Heart left ventricle (tissue), 16 donors: ENCODE measurements around the gene C13orf46. TPM values are rescaled to one million over a fixed set of nuclear protein-coding genes. Genes with fewer than 3 reads are reported as not detected.

ENCODE experiments used
- ATAC-seq, 4 donors: fragments of 200-7000 bp; cut with Tn5 transposase; one replicate each; pipeline ENCODE4 v1.9.1; 2020 to 2022; ENCODE audit warnings: moderate library complexity in 4 of 4, mild to moderate bottlenecking in 3 of 4, moderate number of reproducible peaks in 1 of 4
- DNase-seq, 5 donors: peaks; one replicate each; pipeline ENCODE4 v3.0.0-alpha.2; 2020
- H3K27ac ChIP-seq, 12 donors: fragments of 200-600 bp; sonication (generic) in 4 of 12; one replicate each; pipeline versions ENCODE4 v1.5.0 to v1.8.0; 2016 to 2022; ENCODE audit warnings: mild to moderate bottlenecking in 2 of 12
- H3K27me3 ChIP-seq, 9 donors: fragments of 200-600 bp; sonication (generic) in 2 of 9; one replicate each; pipeline versions ENCODE4 v1.5.1 to v1.8.0; 2016 to 2022; ENCODE audit warnings: mild to moderate bottlenecking in 3 of 9
- H3K36me3 ChIP-seq, 9 donors: fragments of 200-600 bp; sonication (generic) in 2 of 9; one replicate each; pipeline versions ENCODE4 v1.5.0 to v1.8.0; 2018 to 2022; ENCODE audit warnings: mild to moderate bottlenecking in 2 of 9
- H3K4me1 ChIP-seq, 12 donors: fragments of 200-600 bp; sonication (generic) in 4 of 12; one replicate each; pipeline versions ENCODE4 v1.5.0 to v1.8.0; 2016 to 2022; ENCODE audit warnings: mild to moderate bottlenecking in 3 of 12
- H3K4me3 ChIP-seq, 12 donors: fragments of 200-600 bp; sonication (generic) in 4 of 12; one replicate each; pipeline versions ENCODE4 v1.5.0 to v1.8.0; 2017 to 2022; ENCODE audit warnings: mild to moderate bottlenecking in 9 of 12, moderate library complexity in 4 of 12
- H3K9me3 ChIP-seq, 12 donors: fragments of 200-600 bp; sonication (generic) in 4 of 12; one replicate each; pipeline versions ENCODE4 v1.5.0 to v1.8.0; 2016 to 2022; ENCODE audit warnings: mild to moderate bottlenecking in 1 of 12
- CTCF ChIP-seq, 12 donors: fragments of 200-600 bp; sonication (generic) in 4 of 12; IDR thresholded peaks; one replicate each; pipeline versions ENCODE4 v1.5.0 to v1.8.0; 2018 to 2022; ENCODE audit warnings: antibody characterized with exemption in 12 of 12, mild to moderate bottlenecking in 5 of 12
- POLR2A ChIP-seq, 2 donors: fragments of 450-650 bp; IDR thresholded peaks; one replicate each; pipeline ENCODE4 v1.6.1; 2017; ENCODE audit warnings: antibody characterized with exemption in 2 of 2, mild to moderate bottlenecking in 2 of 2, moderate library complexity in 2 of 2
- WGBS, 4 donors: extraction: QIAGEN DNeasy Blood & Tissue Kit in 2 of 4; methylation state at CpG; one replicate each; pipeline versions ENCODE4 v1.1.5 to v1.1.7; 2013 to 2018; 5-methylcytosine and 5-hydroxymethylcytosine counted together
- intact Hi-C, 10 donors: fragments of 100-400 bp; cut with DNase I; formaldehyde crosslinking; loops; one replicate each; pipeline versions ENCODE4 v1.11.1 to v1.14.2; 2022
- polyA plus RNA-seq, 2 donors: library from polyadenylated mRNA; stranded (reverse); fragments of 200-250 nt; gene quantifications; one replicate each; pipeline ENCODE4 v1.2.3, GENCODE V29; 2013
- total RNA-seq, 9 donors: library from RNA; depleted of rRNA in 2 of 9; stranded (reverse); fragments of >200 nt in 2 of 9; fragmentation: NEBNext Ultra II Directional in 3 of 9; extraction: Animal tissue kit (Norgen Biotek cat#: 25700) in 3 of 9; gene quantifications; one replicate each; pipeline versions ENCODE4 v1.1.0 to v1.2.4, GENCODE V29; 2016 to 2023
- donor health status: ischemic (EF 13 %, LVEDD 7.1; RV severe dilation, severe dysfunction).
- donor health status: healthy with polysubstance abuse.
- donor health status: DM: no; HTN: yes; CAD: no.
- donor health status: DM: no; HTN: no; CAD: no.
- donor health status: ischemic (EF 25% LVEDD 6.9; RV normal size, moderate dysfunction).
- donor health status: ischemic (EF 25% LVEDD 5.7; RV mildly dilated, moderate dysfunction).
- donor health status: healthy.
- donor health status: DM: yes; HTN: yes; CAD: no.
- donor health status: ischemic (EF 35%, LVEDD 5.7; RV mildly dilated, moderate dysfunction).
- donor health status: nonischemic (EF 11% LVEDD 7.7; RV severe dilation, severe dysfunction).
- donor health status: DM: yes; HTN: yes; CAD: no.
- donor health status: PGD.
- donor health status: ischemic (EF 29% LVEDD 5.4; RV normal size, mild dysfunction).
- donor health status: nonischemic (EF 23%, LVEDD 6.1; RV moderate dilation, normal function).

C13orf46 gene
- total and polyA plus RNA-seq, 11 donors, result 0.07 to 3.1 (median 0.28) TPM; not detected in 1

DNA sequence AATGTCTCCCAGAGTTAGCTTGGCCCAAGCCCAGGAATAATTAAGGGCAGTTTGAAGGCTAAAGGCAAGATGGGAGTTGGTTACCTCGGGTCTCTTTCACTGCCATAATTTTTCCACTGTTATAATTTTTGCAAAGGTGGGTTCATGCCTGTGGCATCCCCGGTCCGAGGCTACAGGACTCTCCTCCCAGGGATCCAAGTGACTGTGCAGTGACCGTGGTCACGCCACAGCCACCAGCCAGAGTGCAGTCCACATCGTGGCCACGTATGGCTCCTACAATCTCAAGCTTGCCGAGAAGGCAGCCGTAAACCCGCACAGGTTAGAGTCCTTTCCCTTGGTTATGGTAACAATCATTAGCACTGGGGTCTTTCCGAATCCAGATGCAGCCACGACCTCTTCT, 36.8 kb downstream of the C13orf46 start:
- Histone ChIP-seq H3K4me1 (peaks cover 0 to 39% (median 13%) of the 10 kb centered on the region in 12 donors), H3K27ac (no peak overlapping the region), H3K9me3 (no peaks in the 10 kb centered on the region), H3K36me3 (no peaks in the 10 kb centered on the region), H3K4me3 (no peak overlapping the region), H3K27me3 (no peaks in the 10 kb centered on the region)
- DNase-seq (peak in 2 of 5 donors; percentile 17 to 22), ATAC-seq (no peak)
- WGBS, 4 donors, result 78 to 90% (median 87%) methylated on average over 10 to 12 of the region's 12 CpGs
- no peak for TF ChIP-seq POLR2A (IDR thresholded peaks at IDR 0.05)
- no peak for TF ChIP-seq CTCF (IDR thresholded peaks at IDR 0.05)
- intact Hi-C loops, result no loop called here

- peak in 1 of 4 donors; percentile 15 for ATAC-seq
- Histone ChIP-seq H3K27ac (peak overlapping the region in 3 of 12 donors; percentile 39 to 69 (median 59)), H3K4me1 (peaks cover 0 to 39% (median 13%) of the 10 kb centered on the region in 12 donors)
These were observed 37.5 kb downstream of the C13orf46 start for GRCh38 chr13:113936166-113936965.

DNA sequence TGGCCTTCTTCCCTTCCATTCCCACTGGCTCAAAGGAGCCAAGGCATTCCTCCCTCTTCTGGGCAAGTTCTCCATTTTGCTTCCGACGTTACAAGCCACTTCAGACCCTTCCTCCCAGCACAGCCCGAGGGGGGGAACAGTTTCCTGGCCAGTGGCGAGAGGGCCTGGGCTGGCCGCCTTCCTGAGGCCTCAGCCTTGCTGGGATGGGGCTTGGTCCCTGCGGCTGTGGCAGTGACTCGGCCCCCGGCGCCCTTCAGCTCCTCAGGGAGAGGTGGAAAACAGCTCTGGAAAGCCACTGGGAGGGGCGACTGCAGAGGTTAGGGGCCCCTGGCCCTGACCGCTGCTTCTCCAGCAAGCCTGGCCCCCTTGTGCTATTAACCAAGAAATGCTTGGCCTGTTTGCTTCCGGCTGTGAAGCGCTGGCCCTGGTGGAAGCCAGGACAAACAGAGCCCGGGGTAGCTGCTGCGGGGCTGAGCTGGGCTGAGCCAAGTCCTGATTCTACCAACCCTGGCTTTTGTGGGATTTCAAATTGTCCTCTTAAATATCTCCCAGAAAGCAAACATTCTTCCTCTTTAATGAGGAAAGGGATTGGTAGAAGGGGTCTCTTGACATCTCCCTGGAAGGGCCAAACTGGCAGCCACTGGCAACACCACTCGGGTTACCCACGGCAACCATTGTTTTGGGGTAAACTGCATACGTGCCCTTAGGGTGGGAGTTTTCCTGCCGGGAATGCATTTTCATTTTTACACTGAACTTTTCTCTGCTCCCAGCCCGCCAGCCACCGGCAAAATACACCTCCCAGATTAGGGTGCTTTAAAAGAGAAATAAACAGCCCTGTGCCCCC, 38.7 kb downstream of the C13orf46 start:
- Histone ChIP-seq H3K9me3 (no peaks in the 10 kb centered on the region), H3K27ac (peak overlapping the region in 4 of 12 donors; percentile 39 to 69 (median 54)), H3K27me3 (no peaks in the 10 kb centered on the region), H3K36me3 (no peaks in the 10 kb centered on the region), H3K4me1 (peaks cover 0 to 40% (median 13%) of the 10 kb centered on the region in 12 donors), H3K4me3 (no peak overlapping the region)
- ATAC-seq (no peak), DNase-seq (peak in 2 of 5 donors; percentile 28 to 62)
- intact Hi-C loops, result no loop called here
- no peak for TF ChIP-seq CTCF (IDR thresholded peaks at IDR 0.05)
- 57 to 65% (median 59%) methylated on average over 21 of the region's 21 CpGs for WGBS, 4 donors

More at GRCh38 chr13:113936166-113936965, 37.5 kb downstream of the C13orf46 start:
- H3K36me3 ChIP-seq, result no peaks in the 10 kb centered on the region
- intact Hi-C loops, result no loop called here
- WGBS, 4 donors, result 70 to 78% (median 74%) methylated on average over 24 to 25 of the region's 25 CpGs
- no peak overlapping the region for H3K4me3 ChIP-seq
- H3K27me3 ChIP-seq, result no peaks in the 10 kb centered on the region
- no peak for TF ChIP-seq POLR2A (IDR thresholded peaks at IDR 0.05)
- no peak for TF ChIP-seq CTCF (IDR thresholded peaks at IDR 0.05)
- H3K9me3 ChIP-seq, result no peaks in the 10 kb centered on the region
- DNase-seq, result peak in 2 of 5 donors; percentile 9 to 32

- H3K36me3 ChIP-seq, result no peaks in the 10 kb centered on the region
- peak overlapping the region in 4 of 12 donors; percentile 39 to 69 (median 54) for H3K27ac ChIP-seq
- H3K27me3 ChIP-seq, result no peaks in the 10 kb centered on the region
- TF ChIP-seq CTCF (IDR thresholded peaks at IDR 0.05), result no peak
- no peak for TF ChIP-seq POLR2A (IDR thresholded peaks at IDR 0.05)
- H3K4me3 ChIP-seq, result no peak overlapping the region
- 88 to 96% (median 91%) methylated on average over 5 to 14 of the region's 14 CpGs for WGBS, 4 donors
- DNase-seq, result peak in 2 of 5 donors; percentile 19 to 55
- no peak for ATAC-seq
- intact Hi-C loops, result no loop called here
- H3K4me1 ChIP-seq, result peaks cover 0 to 46% (median 16%) of the 10 kb centered on the region in 12 donors
- H3K9me3 ChIP-seq, result no peaks in the 10 kb centered on the region
These were observed 39.3 kb downstream of the C13orf46 start for GRCh38 chr13:113934576-113934975.
